ENCODE results near the gene CUTA. TPM values are rescaled to one million over a fixed set of nuclear protein-coding genes. Genes with fewer than 3 reads are reported as not detected.
"Not testable (repeated sequence)": the region's sequence is repeated elsewhere in the genome, so short reads cannot be mapped to it uniquely, and the experiment has no call there.

The CUTA gene
- polyA plus RNA-seq, 3 donors from 2014 or later: 367 to 404 (median 404) TPM

- not testable (repeated sequence) for H3K27me3 Mint-ChIP-seq (ENCODE audit: low read depth in 3 of 3); H3K9me3 Mint-ChIP-seq
- peak overlapping the region in 1 of 6 donors; percentile 17 for H3K27ac Mint-ChIP-seq
Measured at GRCh38 chr6:33398601-33399000, 19.3 kb downstream of the CUTA start.

GRCh38 chr6:33397541-33397940 is 20.4 kb downstream of the CUTA start:
- H3K4me3 Mint-ChIP-seq: no peak overlapping the region
- H3K27me3 Mint-ChIP-seq (ENCODE audit: low read depth in 3 of 3): peaks cover 0 to 4% (median 0%) of the 10 kb centered on the region in 3 donors
- no peak for DNase-seq
- peak overlapping the region in 3 of 6 donors; percentile 3 to 44 (median 6) for H3K27ac Mint-ChIP-seq
- no peaks in the 10 kb centered on the region for H3K36me3 Mint-ChIP-seq
- no peaks in the 10 kb centered on the region for H3K9me3 Mint-ChIP-seq
- H3K4me1 Mint-ChIP-seq: peaks cover 6% of the 10 kb centered on the region in 2 donors

More at GRCh38 chr6:33398601-33399000, 19.3 kb downstream of the CUTA start:
- H3K36me3 Mint-ChIP-seq, DNase-seq, H3K4me3 Mint-ChIP-seq, H3K4me1 Mint-ChIP-seq: not testable (repeated sequence)

GRCh38 chr6:33392979-33393378 is 24.9 kb downstream of the CUTA start:
- peaks cover 28 to 30% of the 10 kb centered on the region in 2 donors for H3K4me1 Mint-ChIP-seq
- H3K36me3 Mint-ChIP-seq: no peaks in the 10 kb centered on the region
- H3K4me3 Mint-ChIP-seq: peak overlapping the region; percentile 9 to 89 (median 84)
- peaks cover 7 to 8% (median 8%) of the 10 kb centered on the region in 3 donors for H3K27me3 Mint-ChIP-seq (ENCODE audit: low read depth in 3 of 3)
- peak overlapping the region in 5 of 6 donors; percentile 17 to 98 (median 96) for H3K27ac Mint-ChIP-seq
- DNase-seq: no peak
- H3K9me3 Mint-ChIP-seq: no peaks in the 10 kb centered on the region

- DNase-seq: no peak
- Mint-ChIP-seq H3K36me3 (no peaks in the 10 kb centered on the region), H3K4me3 (peak overlapping the region; percentile 84 to 89 (median 88)), H3K27me3 (ENCODE audit: low read depth in 3 of 3) (peaks cover 7 to 8% (median 8%) of the 10 kb centered on the region in 3 donors), H3K4me1 (peaks cover 28 to 30% of the 10 kb centered on the region in 2 donors), H3K27ac (peak overlapping the region; percentile 94 to 99 (median 96)), H3K9me3 (no peaks in the 10 kb centered on the region)
Measured at GRCh38 chr6:33392595-33392948, 25.3 kb downstream of the CUTA start.

GRCh38 chr6:33391922-33392594 is 25.8 kb downstream of the CUTA start:
- Mint-ChIP-seq H3K9me3 (no peaks in the 10 kb centered on the region), H3K27me3 (ENCODE audit: low read depth in 3 of 3) (peaks cover 7 to 8% (median 8%) of the 10 kb centered on the region in 3 donors), H3K27ac (peak overlapping the region; percentile 94 to 99 (median 96)), H3K4me3 (peak overlapping the region; percentile 84 to 89 (median 88)), H3K4me1 (peaks cover 28 to 30% of the 10 kb centered on the region in 2 donors), H3K36me3 (no peaks in the 10 kb centered on the region)
- peak; percentile 27 to 45 (median 29) for DNase-seq

GRCh38 chr6:33391278-33391921 is 26.5 kb downstream of the CUTA start, which contains the start of gene KIFC1:
Gene KIFC1 (plus strand): TSS chr6:33391823. CDS start chr6:33391986, 163 bp downstream.
- Mint-ChIP-seq H3K9me3 (no peaks in the 10 kb centered on the region), H3K27me3 (ENCODE audit: low read depth in 3 of 3) (peaks cover 7 to 8% (median 8%) of the 10 kb centered on the region in 3 donors), H3K4me1 (peaks cover 28 to 30% of the 10 kb centered on the region in 2 donors), H3K4me3 (peak within 1 kb of the TSS; percentile 84 to 89 (median 88)), H3K36me3 (no peaks in the 10 kb centered on the region), H3K27ac (peak within 1 kb of the TSS; percentile 94 to 99 (median 96))
- peak; percentile 100 for DNase-seq

- peaks cover 28 to 30% of the 10 kb centered on the region in 2 donors for H3K4me1 Mint-ChIP-seq
- H3K4me3 Mint-ChIP-seq: peak overlapping the region; percentile 50 to 89 (median 88)
- no peak for DNase-seq
- H3K9me3 Mint-ChIP-seq: no peaks in the 10 kb centered on the region
- H3K36me3 Mint-ChIP-seq: no peaks in the 10 kb centered on the region
- peak overlapping the region; percentile 94 to 99 (median 96) for H3K27ac Mint-ChIP-seq
- H3K27me3 Mint-ChIP-seq (ENCODE audit: low read depth in 3 of 3): peaks cover 7 to 8% (median 8%) of the 10 kb centered on the region in 3 donors
Measured at GRCh38 chr6:33390767-33391277, 27.1 kb downstream of the CUTA start.

- DNase-seq: no peak
- no peaks in the 10 kb centered on the region for H3K36me3 Mint-ChIP-seq
- H3K9me3 Mint-ChIP-seq: no peaks in the 10 kb centered on the region
- peak overlapping the region; percentile 94 to 99 (median 96) for H3K27ac Mint-ChIP-seq
- peaks cover 28 to 30% of the 10 kb centered on the region in 2 donors for H3K4me1 Mint-ChIP-seq
- peaks cover 7 to 8% (median 8%) of the 10 kb centered on the region in 3 donors for H3K27me3 Mint-ChIP-seq (ENCODE audit: low read depth in 3 of 3)
- H3K4me3 Mint-ChIP-seq: no peak overlapping the region
Measured at GRCh38 chr6:33390173-33390572, 27.7 kb downstream of the CUTA start.

- Mint-ChIP-seq H3K36me3 (no peaks in the 10 kb centered on the region), H3K4me3 (no peak overlapping the region), H3K27me3 (ENCODE audit: low read depth in 3 of 3) (peaks cover 0 to 2% (median 2%) of the 10 kb centered on the region in 3 donors), H3K27ac (no peak overlapping the region), H3K9me3 (no peaks in the 10 kb centered on the region), H3K4me1 (peaks cover 0 to 3% of the 10 kb centered on the region in 2 donors)
- no peak for DNase-seq
Measured at GRCh38 chr6:33384581-33385020, 33.3 kb downstream of the CUTA start.

- Mint-ChIP-seq H3K4me3 (no peak overlapping the region), H3K4me1 (peaks cover 0 to 3% of the 10 kb centered on the region in 2 donors), H3K27ac (peak overlapping the region in 1 of 6 donors; percentile 22), H3K36me3 (no peaks in the 10 kb centered on the region), H3K9me3 (no peaks in the 10 kb centered on the region), H3K27me3 (ENCODE audit: low read depth in 3 of 3) (peaks cover 0 to 2% (median 2%) of the 10 kb centered on the region in 3 donors)
- no peak for DNase-seq
Measured at GRCh38 chr6:33383427-33384185, 34.3 kb downstream of the CUTA start.

- peaks cover under 1 to 3% of the 10 kb centered on the region in 2 donors for H3K4me1 Mint-ChIP-seq
- no peak for DNase-seq
- H3K27me3 Mint-ChIP-seq (ENCODE audit: low read depth in 3 of 3): peaks cover 0 to 2% (median 2%) of the 10 kb centered on the region in 3 donors
- H3K36me3 Mint-ChIP-seq: no peaks in the 10 kb centered on the region
- H3K4me3 Mint-ChIP-seq: no peak overlapping the region
- peak overlapping the region in 2 of 6 donors; percentile 26 to 60 for H3K27ac Mint-ChIP-seq
- no peaks in the 10 kb centered on the region for H3K9me3 Mint-ChIP-seq
Measured at GRCh38 chr6:33380272-33380981, 37.5 kb downstream of the CUTA start.

GRCh38 chr6:33379184-33379583 is 38.7 kb downstream of the CUTA start:
- DNase-seq; H3K9me3 Mint-ChIP-seq; H3K4me3 Mint-ChIP-seq; H3K27ac Mint-ChIP-seq; H3K27me3 Mint-ChIP-seq (ENCODE audit: low read depth in 3 of 3); H3K36me3 Mint-ChIP-seq: not testable (repeated sequence)
- H3K4me1 Mint-ChIP-seq: peaks cover 11 to 13% of the 10 kb centered on the region in 2 donors

- H3K4me3 Mint-ChIP-seq: no peak overlapping the region
- H3K4me1 Mint-ChIP-seq: peaks cover 18 to 28% of the 10 kb centered on the region in 2 donors
- H3K9me3 Mint-ChIP-seq: no peaks in the 10 kb centered on the region
- H3K27me3 Mint-ChIP-seq (ENCODE audit: low read depth in 3 of 3): peaks cover 0 to 7% (median 2%) of the 10 kb centered on the region in 3 donors
- no peak overlapping the region for H3K27ac Mint-ChIP-seq
- DNase-seq: no peak
- no peaks in the 10 kb centered on the region for H3K36me3 Mint-ChIP-seq
Measured at GRCh38 chr6:33377171-33377570, 40.7 kb downstream of the CUTA start.

Measured in immature natural killer cell (primary cell).